ENCODE data around the gene RMI1.

DNA sequence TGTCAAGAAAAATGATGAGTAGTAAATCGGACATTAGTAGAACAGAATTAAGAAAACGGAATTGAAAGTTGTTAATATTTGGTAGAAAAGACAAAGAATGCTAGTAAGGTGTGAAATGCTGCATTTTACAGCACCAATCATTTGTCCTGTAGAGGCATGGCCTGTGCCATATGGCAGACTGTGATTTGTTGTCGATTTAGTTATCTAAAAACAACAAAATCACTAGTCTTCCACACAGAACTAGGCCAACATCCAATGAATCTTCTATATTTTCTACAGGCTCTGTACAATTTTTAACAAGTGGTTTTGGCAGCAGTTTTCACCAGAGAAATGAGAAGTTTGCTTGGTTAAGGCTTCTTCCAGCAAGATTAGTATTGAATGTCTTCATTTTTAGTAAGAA, 11.0 kb upstream of the RMI1 start:
- TF ChIP-seq, protein P1, sequence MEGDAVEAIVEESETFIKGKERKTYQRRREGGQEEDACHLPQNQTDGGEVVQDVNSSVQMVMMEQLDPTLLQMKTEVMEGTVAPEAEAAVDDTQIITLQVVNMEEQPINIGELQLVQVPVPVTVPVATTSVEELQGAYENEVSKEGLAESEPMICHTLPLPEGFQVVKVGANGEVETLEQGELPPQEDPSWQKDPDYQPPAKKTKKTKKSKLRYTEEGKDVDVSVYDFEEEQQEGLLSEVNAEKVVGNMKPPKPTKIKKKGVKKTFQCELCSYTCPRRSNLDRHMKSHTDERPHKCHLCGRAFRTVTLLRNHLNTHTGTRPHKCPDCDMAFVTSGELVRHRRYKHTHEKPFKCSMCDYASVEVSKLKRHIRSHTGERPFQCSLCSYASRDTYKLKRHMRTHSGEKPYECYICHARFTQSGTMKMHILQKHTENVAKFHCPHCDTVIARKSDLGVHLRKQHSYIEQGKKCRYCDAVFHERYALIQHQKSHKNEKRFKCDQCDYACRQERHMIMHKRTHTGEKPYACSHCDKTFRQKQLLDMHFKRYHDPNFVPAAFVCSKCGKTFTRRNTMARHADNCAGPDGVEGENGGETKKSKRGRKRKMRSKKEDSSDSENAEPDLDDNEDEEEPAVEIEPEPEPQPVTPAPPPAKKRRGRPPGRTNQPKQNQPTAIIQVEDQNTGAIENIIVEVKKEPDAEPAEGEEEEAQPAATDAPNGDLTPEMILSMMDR (IDR thresholded peaks at IDR 0.05 in 4 of 5, conservative IDR thresholded peaks at IDR 0.05 in 1 of 5), result no peak
- no peak for TF ChIP-seq POLR2A (IDR thresholded peaks at IDR 0.05)

All from gastrocnemius medialis (tissue), 4 donors.